Activated CD4-positive, alpha-beta T cell treated with anti-CD3 and anti-CD28 coated beads, Interleukin-2, amount 50 U/mL, for 4 hours (primary cell): ENCODE measurements around the gene TTLL8.

Experiments used
- DNase-seq, 2 experiments: peaks; one replicate each; pipeline ENCODE4 v3.0.0-alpha.2; 2020

TTLL8 gene

DNA sequence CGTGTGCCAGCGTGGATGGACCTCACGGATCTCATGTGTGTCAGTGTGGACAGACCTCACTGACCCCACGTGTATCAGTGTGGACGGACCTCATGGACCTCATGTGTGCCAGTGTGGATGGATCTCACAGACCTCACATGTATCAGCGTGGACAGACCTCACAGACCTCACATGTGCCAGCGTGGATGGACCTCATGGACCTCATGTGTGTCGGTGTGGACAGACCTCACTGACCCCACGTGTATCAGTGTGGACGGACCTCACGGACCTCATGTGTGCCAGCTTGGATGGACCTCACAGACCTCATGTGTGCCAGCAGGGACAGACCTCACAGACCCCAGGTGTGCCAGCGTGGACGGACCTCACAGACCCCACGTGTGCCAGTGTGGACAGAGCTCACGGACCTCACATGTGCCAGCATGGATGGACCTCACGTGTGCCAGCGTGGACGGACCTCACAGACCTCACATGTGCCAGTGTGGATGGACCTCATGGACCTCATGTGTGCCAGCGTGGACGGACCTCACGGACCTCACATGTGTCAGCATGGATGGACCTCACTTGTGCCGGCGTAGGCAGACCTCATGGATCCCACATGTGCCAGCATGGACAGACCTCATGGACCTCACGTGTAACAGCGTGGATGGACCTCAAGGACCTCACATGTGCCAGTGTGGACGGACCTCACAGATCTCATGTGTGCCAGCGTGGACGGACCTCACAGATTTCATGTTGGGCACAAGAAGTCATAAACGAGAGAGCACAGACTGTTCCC lies 18.2 kb downstream of the TTLL8 start:
- no peak for DNase-seq

DNA sequence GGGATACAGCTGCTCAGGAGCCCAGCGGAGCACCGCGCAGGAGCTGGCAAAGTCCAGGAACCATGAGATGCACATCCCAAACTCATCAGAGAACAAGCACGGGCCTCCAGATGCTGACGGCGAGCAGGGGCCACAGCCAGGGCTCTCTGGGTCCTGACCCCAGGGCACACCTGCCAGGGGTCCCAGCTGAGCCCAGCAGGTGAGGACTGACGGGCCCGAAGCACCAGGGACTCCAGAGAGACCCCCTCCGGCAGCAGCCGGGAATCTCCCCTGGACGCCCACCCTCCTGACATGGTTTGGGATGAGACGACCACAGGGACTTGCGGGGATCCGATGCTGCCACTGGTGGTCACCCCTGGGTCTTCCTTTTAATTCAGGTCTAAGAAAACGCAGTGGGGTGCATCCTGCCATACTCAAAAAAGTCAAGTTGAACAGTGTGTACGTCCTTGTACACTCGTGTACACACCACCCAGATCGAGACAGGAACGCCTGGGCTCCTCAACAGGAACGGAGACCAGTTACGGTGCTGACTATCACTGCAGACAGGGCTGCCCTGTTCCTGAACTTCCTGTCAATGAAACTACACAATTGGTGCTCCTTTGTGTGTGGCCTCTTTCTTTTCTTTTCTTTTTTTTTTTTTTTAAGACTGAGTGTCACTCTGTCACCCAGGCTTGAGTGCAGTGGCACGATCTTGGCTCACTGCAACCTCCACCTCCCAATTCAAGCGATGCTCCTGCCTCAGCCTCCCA lies 21.9 kb downstream of the TTLL8 start:
- DNase-seq = no peak

DNA sequence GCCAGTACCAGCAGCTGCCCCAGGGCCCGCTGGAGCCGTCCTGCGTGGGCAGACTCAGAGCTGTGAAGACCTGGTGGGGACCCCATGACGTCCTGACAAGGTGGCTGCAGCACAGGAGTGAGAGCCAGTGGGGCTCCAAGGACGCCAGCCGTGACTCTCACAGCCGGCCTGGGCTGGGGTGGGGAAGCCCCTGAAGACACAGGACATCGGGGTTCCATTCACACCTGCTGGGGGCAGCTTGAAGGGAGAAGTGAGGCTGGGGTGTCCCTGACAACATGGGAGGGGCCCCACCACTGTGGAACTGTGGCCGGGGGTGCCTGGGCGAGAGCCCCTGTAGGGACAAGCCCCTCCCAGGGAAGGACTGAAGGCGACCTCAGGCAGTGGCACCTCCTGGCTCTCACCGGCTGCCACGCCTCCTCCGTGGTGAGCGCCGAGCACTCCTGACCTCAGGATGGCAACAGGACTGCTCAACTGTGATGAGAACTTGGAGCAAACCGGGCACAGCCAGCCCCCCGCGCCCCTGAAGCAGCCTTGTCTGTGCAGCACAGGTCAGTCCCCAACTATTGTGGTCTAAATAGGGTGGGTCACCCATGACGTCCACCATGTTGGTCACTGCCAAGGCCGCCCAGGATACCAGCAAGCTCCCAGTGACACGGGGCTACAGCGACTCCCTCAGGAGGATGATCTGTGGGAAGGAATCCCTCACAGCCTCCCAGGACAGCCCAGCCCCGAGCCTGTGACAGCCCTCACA lies 22.8 kb downstream of the TTLL8 start:
- DNase-seq = no peak

DNA sequence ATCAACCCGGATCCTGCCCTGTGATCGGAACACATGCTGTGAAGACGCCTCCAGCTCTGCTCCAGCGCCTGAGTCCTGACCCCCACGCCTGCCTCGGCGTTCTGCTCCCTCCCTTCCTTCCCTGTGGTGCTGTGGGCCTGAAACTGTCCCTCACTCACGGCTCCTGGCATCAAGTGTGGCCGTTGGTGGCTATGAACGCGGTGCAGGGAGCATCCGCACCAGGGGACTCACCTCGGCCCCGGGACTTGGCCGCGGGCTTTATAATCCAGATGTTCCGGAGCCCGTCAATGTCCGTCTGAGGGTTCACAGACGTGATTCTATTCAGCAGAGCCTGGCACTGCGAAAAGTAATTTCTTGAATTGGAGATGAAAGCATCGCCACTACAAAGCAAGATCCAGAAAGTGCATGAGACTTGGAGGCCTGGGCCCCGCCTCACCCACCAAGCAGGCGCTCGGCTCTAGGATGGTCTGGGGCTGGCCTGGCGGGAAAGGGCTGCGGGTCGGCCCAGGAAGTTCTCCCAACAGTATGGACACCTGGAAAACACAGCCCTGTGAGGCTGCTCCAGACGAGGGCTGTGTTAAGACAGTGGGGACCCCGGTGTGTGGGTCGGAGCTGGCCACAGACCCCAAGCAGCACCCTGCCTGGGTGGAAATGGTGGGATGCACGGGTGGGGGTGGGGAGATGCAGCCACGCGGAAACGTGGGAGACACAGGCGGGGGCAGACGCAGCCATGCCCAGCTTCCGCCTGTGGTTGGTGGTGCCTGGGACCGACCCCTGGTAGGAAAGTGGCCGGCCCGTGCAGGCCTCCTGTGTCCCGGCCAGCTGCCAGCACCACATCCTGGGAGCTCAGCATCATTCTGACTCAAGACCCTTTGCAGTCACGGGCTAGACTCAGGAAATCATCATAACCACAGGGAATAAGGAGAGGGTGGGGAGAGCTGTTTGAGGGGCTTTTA lies 23.7 kb downstream of the TTLL8 start:
- no peak for DNase-seq

DNA sequence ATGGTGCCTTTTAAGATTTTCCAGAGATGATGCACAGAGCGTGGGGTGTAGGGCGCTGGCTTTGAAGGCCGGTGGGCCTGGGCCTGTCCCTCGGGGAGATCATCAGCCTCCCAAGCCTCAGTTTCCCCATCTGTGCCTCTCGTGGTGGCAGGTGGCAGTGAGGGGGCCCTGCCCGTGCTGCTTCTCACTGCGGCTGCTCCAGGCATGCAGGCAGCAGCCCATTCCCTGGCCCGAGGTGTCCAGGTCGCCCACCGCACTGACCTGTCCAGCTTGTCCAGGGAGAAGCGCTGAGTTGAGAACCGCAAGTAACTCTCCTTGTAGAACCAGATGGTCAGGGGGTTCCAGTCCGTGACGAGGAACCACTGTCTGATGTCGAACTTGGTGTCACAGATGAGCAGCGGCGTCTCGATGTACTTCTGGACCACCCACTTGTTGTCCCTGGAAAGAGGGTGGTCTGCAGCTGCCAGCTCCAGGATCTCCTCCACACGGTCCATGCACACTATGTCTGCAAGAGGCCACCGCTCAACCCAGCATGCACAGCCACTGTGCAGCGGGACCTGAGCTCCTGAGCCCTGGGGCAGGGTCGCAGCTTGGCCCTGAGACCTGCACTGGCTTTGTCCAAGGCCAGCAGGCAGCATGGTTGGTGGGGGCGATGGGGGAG lies 25.0 kb downstream of the TTLL8 start:
- no peak for DNase-seq

DNA sequence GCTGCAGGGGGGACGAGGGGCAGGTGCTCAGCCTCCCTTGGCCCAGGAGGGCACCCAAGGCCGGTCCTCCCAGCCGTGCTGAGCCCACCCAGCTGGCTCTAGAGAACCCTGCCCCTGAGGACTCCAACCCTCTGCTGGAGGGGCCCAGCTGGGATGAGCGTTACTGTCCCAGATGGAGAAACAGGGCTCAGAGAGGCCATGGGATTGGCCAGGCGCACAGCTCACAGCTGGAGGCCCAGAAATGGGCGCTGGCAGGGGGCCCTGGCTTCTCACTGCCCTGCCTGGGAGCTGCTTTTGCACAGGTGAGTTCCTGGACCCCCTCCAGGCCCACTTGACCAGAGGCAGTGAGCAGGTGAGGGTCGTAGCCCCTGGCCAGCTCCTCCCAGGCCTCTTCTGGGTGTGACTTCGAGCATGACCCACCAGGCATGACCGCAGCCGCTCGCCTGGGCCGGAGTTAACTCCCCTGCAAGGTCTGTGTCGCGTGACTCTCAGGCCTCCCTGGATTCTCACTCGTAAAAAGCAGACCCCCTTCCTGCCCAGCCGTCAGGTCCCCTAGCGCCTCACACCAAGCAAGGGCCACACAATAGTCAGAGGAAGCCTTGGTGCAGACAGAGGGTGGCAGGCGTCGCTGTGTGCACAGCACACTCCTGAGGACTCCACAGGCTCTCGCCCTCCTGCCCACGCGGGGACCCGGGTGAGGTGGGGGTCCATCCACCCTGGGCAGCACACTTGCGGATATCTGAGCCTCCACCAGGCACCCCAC lies 25.8 kb downstream of the TTLL8 start:
- DNase-seq = no peak

DNA sequence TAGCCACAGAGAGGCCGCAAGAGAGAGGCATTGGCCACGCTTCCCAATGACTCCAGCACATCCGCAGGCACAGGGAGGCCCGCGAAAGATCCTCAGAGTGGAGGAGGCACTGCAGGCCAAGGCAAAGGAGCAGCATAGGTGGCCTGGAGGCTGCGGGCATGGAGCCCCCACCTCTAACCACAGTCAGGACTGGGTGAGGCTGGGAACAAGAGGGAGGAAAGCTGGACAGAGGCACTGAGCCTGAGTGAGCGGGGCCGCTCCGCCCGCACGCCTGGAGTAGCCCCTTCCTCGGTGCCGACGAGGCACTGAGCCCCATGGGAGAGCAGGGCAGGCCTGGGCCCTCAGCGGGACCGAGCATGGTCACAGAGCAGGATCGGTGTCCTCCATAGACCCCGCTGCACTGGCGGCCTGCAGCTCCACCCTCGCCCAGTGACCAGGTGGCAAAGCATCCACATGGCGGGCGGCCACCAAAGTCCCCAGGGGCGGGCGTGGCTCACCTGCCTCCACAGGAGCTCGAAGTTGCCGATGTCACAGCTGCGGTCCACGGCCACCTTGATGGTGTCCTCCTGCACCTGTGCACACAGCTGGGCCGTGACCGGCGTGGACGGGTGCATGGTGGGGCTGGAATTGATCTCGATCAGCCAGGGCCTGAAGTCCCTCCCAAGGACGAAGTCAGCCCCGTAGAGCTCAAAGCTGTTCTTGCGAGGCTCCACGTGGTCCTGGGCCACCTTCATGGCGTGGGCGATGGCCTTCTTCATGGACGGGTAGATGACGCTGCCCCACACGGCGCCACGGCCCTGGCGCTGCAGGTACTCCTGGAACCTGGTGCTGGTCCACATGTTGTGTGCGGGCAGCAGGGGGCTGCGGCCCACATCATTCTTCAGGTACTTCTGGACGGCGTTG lies 26.7 kb downstream of the TTLL8 start:
- DNase-seq = no peak

DNA sequence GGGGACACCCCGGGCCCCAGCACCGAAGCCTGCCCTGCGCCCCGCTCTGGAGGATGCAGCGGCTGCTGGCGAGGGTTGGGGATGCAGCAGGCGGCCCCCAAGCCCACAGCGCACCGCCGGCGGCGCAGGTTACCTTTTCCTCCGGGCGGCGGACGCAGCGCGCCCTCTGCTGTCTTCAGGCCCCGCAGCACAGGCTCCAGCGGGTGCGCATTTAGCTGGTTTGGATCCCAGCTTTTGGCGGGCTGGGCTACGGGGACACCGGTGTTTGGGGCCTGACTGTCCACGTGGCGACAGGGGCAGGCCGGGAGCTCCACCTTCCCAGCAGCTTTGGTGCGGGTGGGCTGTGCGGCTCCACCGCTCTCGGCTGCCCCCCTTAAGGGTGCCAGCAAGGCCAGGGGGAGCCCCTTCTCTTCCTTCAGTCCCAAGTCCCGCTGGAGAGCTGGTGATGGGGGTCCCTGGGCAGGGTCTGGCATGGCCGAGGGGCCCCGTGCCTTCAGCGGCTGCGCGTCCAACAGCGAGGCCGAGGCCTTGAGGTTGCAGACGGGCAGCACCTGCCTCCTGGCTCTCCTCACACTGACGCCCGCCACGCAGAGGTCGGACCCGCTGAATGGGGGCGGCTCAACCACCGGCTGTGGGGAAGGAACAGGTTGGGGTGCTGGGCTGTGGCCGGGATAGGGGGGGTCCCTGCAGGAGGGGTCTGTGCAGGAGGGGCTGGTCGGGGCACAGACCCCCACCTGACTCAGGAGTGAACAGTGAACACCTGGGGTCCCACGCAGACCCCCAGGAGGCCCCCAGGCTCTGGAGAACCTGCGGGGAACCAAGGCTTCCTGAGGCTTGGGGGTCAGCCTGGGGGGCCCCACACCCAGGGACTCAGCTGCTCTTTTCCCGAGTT lies 27.6 kb downstream of the TTLL8 start:
- DNase-seq = peak; percentile 77

DNA sequence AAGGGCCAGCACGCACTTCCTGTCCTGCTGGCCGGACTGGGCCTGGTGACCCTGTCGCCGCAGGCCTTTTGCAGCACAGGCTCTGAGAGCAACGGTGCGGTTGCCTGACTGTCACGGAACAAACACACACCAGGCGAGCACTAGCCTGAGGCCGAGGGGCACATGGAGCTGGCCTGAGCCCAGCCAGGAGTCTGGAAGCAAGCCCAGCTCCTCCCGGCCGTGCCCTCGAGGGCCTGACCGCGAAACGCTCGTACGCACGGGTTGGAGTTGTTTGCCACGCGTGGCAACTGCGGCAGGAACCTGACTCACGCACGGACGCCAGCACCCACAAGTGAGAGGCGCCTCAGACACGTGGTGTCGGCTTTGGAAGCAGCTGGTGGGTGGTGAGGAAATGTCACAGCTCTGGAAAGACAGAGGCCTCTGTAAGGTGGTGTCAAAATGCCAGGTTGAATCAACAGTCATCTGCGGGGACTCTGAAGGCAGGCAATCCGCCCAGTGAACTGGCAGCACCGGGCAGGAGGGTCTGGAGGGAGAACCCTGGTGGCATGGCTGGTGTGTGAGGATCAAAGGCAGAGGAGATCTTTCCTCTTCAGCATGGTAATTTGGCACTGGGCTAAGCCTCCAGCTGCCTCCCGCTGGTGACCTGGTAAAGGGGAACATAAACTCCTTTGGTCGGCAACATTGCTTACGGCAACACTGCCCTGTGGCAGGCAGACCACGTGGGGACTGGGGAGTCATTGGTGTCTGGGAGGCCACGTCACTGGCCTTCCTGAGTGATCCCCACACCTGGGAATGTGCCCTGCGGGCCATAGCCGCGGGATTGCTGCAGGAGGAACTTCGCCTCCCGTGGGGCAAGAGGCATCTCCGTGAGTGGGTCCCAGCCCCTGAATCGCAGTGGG lies 30.2 kb downstream of the TTLL8 start:
- DNase-seq = peak; percentile 63 to 72

DNA sequence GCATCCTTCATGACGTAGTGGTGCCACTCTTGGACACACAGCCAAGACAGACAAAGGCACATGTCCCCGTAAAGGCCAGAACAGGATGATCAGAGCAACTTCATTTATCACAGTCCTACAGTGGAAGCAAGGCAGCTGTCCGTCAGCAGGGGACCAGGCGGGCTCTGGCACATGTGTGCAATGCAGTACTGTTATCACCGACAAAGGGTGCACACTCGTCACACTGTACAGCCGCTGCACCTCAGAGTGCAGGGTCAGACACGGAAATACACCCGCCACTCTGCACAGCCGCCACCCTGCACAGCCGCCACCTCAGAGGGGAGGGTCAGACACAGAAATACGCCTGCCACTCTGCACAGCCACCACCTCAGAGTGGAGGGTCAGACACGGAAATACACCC lies 32.1 kb downstream of the TTLL8 start:
- DNase-seq = no peak

DNA sequence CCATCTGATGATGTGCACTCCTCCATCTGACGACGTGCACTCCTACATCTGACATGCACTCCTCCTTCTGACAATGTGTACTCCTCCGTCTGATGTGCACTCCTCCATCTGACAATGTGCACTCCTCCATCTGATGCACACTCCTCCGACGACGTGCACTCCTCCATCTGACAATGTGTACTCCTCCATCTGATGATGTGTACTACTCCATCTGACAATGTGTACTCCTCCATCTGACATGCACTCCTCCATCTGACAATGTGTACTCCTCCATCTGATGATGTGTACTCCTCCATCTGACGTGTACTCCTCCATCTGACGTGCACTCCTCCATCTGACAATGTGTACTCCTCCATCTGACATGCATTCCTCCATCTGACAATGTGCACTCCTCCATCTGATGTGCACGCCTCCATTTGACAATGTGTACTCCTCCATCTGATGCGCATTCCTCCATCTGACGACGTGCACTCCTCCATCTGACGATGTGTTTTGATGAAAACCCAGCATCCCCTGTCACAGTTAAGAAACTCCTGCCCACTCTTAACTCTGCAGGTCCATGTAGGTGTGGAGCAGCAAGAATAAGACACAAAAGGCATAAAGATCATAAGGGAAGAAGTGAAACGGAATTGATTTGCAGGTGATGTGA lies 35.8 kb downstream of the TTLL8 start:
- no peak for DNase-seq

DNA sequence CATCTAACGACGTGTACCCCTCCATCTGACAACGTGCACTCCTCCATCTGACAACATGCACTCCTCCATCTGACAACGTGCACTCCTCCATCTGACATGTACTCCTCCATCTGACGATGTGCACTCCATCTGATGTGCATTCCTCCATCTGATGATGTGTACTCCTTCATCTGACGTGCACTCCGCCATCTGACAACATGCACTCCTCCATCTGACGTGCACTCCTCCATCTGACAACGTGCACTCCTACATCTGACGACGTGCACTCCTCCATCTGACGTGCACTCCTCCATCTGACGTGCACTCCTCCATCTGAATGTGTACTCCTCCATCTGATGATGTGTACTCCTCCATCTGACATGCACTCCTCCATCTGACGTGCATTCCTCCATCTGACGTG lies 37.5 kb downstream of the TTLL8 start:
- DNase-seq = no peak

DNA sequence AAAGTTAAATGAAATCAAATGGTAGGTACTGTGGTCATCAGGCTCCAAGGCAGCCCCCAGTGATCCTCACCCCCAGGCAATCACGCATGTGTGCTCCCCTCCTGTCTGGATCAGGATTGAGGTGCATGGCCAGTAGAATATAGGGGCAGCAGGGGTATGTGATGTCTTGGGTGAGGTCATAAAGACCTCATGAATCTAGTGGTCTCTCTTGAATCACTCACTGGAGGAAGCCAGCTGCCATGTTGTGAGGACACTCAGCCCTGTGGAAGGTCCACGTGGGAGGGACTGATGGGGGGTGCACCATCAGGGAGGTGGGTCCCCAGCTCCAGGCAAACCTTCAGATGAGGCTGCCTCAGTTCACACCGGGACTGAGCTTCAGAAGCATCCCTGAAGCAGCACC lies 38.8 kb downstream of the TTLL8 start:
- no peak for DNase-seq

DNA sequence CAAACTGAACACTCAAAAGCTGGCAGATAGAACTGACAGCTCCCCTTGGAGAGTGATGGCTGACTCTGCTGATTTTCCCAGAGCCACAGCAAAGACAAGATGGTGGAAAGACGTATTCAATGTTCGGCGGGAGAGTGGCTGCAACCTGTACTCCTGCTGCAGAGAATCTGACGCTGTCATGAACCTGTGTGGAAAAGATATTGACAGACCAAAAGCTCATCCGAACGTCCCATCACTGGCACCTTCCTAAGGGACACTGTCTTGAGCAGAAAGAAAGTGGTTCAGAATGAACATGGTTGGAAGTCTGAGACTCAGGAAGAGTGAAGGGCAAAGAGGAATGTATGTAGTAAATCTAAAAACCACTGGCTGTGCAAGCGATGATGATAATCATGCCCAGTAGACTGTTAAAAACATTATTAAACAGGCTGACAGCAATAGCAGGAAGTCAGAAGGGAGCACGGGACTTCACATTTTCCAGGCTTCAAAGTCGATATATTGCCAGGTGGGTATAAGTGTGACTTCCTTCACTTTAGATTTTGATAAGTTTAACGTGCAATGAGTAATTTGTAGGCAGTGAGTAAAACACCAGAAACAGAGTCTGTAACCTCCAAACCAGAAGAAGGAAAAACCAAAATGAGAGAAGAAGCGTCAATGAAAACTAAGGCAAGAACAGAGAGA lies 39.4 kb downstream of the TTLL8 start:
- DNase-seq = peak in 1 of 2 experiments; percentile 30

DNA sequence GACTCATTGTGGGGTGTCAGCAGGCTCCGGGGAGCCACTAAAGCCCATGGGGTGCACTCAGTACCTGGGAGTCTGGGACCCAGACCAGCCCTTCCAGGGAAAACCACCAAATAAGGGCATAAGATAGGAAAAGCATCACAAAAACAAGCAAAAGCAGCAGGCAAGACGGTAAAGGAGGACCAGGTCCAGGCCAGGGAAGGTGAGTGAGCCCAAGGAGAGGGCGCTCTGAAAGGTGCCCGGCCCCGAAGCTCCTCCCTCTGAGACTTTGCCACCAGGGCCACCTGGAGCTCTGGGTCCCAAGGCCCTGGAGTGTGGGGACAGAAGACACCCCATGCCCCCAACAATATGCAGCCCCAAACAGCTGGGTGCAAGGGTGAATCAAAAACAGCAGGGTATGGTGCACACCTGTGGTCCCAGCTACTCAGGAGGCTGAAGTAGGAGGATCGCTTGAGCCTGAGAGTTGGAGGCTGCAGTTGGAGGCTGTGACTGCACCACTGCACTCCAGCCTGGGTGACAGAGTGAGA lies 40.3 kb downstream of the TTLL8 start:
- DNase-seq = no peak

DNA sequence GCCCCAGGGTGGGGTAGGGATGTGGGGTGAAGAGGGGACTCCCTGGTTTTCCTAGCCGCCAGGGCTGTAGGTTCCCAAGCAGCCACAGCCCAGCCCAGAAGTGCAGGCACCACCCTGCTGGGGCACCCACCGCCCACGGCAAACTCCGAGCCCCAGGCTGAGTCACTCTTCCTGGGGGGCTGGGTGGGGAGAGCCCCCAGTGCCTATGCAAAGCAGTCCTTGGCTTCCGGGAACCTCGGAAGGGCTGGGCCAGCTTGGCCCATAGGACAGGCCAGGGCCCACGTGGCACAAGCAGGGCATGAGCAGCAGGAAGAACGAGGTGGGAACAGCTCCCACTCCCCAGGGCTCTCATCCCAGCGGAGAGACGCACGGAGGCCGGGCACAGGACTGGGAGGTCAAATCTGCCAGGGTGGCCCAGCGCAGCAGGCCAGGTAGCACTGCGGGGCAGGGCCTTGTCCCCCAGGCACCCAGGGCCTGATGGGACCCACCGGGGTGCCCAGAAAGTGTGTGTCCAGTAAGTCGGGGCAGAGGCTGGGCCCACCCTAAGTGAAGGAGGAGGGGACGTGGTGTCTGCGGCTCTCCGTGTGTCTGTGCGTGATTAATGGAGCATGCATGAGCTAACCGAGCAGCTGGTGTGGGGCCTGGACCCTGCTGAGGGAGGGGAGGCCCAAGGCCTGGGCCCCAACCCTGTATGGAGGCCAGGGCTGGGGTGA lies 41.0 kb downstream of the TTLL8 start:
- DNase-seq = peak; percentile 65 to 71
